HepG2 (cell line): ENCODE data around the gene ALOX15. TPM values are rescaled to one million over a fixed set of nuclear protein-coding genes. Genes with fewer than 3 reads are reported as not detected.
A peak's percentile ranks its signal among the peaks of the same experiment; 100 is the strongest.

Experiments
- ATAC-seq: fragments of 200-7000 bp; cut with Tn5 transposase; 3 replicates; pipeline ENCODE4 v1.9.1; 2020; ENCODE audit warnings: mild to moderate bottlenecking, moderate library complexity
- BruUV-seq: library from RNA; stranded (reverse); fragments of 400-500 nt; replicated peaks from 2 replicates; lab custom pipeline; 2021; lab: Mats Ljungman, UMichigan
- CTCF ChIA-PET: fragments of 300-600 bp; formaldehyde crosslinking; extraction: SDS; loops from one replicate; lab custom pipeline; 2021; ENCODE audit warnings: low total read pairs, inconsistent platforms, low intra/inter-chr PET ratio; lab: Yijun Ruan, JAX
- POLR2A ChIA-PET: fragments of 350-600 bp; sonication (Branson Sonifier 250); formaldehyde crosslinking; loops from one replicate; lab custom pipeline; 2020; ENCODE audit warnings: antibody characterized with exemption, inconsistent platforms; lab: Yijun Ruan, JAX
- DNase-seq: peaks from one replicate; pipeline ENCODE4 v3.0.0-alpha.2; 2015; ENCODE audit warnings: low spot score
- FAIRE-seq: peaks from 3 replicates; lab custom pipeline; 2011; peaks lifted over from hg19 to GRCh38; lab: Jason Lieb, UNC
- H2AFZ ChIP-seq: one replicate; pipeline ENCODE4 v1.6.1; 2011; ENCODE audit warnings: low read length, inconsistent platforms
- H3K27ac ChIP-seq: fragments of 300-600 bp; 3 replicates; pipeline ENCODE4 v1.8.0; 2011; ENCODE audit warnings: mixed run types, mild to moderate bottlenecking, mixed read lengths, low read length, inconsistent platforms; ENCODE audit not compliant: insufficient read depth; ENCODE audit errors: extremely low read length
- H3K27me3 ChIP-seq, 2 experiments: fragments of 200-600 bp in 1 of 2; 2 replicates in 1 of 2; 3 replicates in 1 of 2; pipeline versions ENCODE4 v1.6.0 to v1.8.0; 2011; ENCODE audit warnings: low read length in 2 of 2, mild to moderate bottlenecking in 2 of 2, moderate library complexity in 2 of 2, inconsistent platforms in 1 of 2; ENCODE audit not compliant: insufficient read depth in 2 of 2, control insufficient read depth in 1 of 2
- H3K36me3 ChIP-seq, 2 experiments: fragments of 200-600 bp in 1 of 2; replicated peaks in 1 of 2; 2 replicates in 1 of 2; 3 replicates in 1 of 2; pipeline versions ENCODE4 v1.5.1 to v1.8.0; 2011; ENCODE audit warnings: low read length in 2 of 2, inconsistent platforms in 1 of 2; ENCODE audit not compliant: insufficient read depth in 2 of 2, control insufficient read depth in 1 of 2
- H3K4me1 ChIP-seq: 2 replicates; pipeline ENCODE4 v1.5.1; 2012; ENCODE audit warnings: low read length, inconsistent platforms; ENCODE audit not compliant: insufficient read depth
- H3K4me2 ChIP-seq: 2 replicates; pipeline ENCODE4 v1.6.0; 2011; ENCODE audit warnings: low read depth, low read length, inconsistent platforms
- H3K4me3 ChIP-seq, 3 experiments: fragments of 200-600 bp in 1 of 3; sonication (generic), shearing (Covaris generic) in 1 of 3; replicated peaks in 1 of 3; 2 replicates each; pipeline ENCODE4 v1.5.1; 2011 to 2016; ENCODE audit warnings: low read length in 3 of 3, inconsistent platforms in 2 of 3, low read depth in 2 of 3, mild to moderate bottlenecking in 2 of 3, control low read depth in 1 of 3, mixed read lengths in 1 of 3; ENCODE audit not compliant: insufficient read depth in 1 of 3
- H3K79me2 ChIP-seq: one replicate; pipeline ENCODE4 v1.6.1; 2011; ENCODE audit warnings: low read length, inconsistent platforms; ENCODE audit not compliant: insufficient read depth
- H3K9ac ChIP-seq: 2 replicates; pipeline ENCODE4 v1.6.0; 2011; ENCODE audit warnings: mild to moderate bottlenecking, low read depth, low read length, inconsistent platforms; ENCODE audit not compliant: insufficient read depth
- H3K9me3 ChIP-seq: 2 replicates; pipeline ENCODE4 v1.5.1; 2012; ENCODE audit warnings: mild to moderate bottlenecking, low read length
- H4K20me1 ChIP-seq: 2 replicates; pipeline ENCODE4 v1.6.0; 2011; ENCODE audit warnings: inconsistent platforms, mild to moderate bottlenecking, low read length, moderate library complexity; ENCODE audit not compliant: insufficient read depth
- NFYB ChIP-seq: sonication (generic); formaldehyde crosslinking; IDR thresholded peaks from 2 replicates; pipeline ENCODE4 v1.4.0; 2020; ENCODE audit warnings: missing genetic modification reagents
- NR2F6 ChIP-seq, 2 experiments: IDR thresholded peaks; 2 replicates each; pipeline ENCODE4 v1.6.1; 2016; ENCODE audit warnings: antibody characterized with exemption in 1 of 2, mild to moderate bottlenecking in 1 of 2
- PRDM4 ChIP-seq: sonication (generic); formaldehyde crosslinking; IDR thresholded peaks from 2 replicates; pipeline ENCODE4 v1.9.0; 2021; ENCODE audit warnings: missing genetic modification reagents, borderline replicate concordance
- ZNF7 ChIP-seq: IDR thresholded peaks from 2 replicates; pipeline ENCODE4 v1.6.1; 2016; ENCODE audit warnings: missing biosample characterization, missing genetic modification reagents
- WGBS: methylation state at CpG from one replicate; pipeline ENCODE4 v1.1.6; 2017; ENCODE audit warnings: low lambda C conversion rate; 5-methylcytosine and 5-hydroxymethylcytosine counted together
- in situ Hi-C: cut with HindIII; loops from 2 replicates; pipeline ENCODE4 v1.10.0; 2017; ENCODE audit warnings: low pct_unique_long_range_greater_than_20kb; ENCODE audit not compliant: extremely low pct_ligation_motif_present
- intact Hi-C: fragments of 100-400 bp; cut with micrococcal nuclease; formaldehyde crosslinking; loops from one replicate; pipeline ENCODE4 v1.10.0; 2022; ENCODE audit not compliant: unreplicated experiment
- polyA plus RNA-seq, 8 experiments: library from polyadenylated mRNA; depleted of rRNA in 3 of 8; stranded (reverse) in 7 of 8; unstranded in 1 of 8; fragments of >200 nt; fragmentation: Illumina TruSeq in 4 of 8; extraction: Trizol in 4 of 8; gene quantifications; 2 replicates each; pipeline versions ENCODE4 v1.2.1 to v1.2.3, GENCODE V29; 2011 to 2016; ENCODE audit warnings: low read depth in 4 of 8, missing spikeins in 1 of 8, mixed read lengths in 1 of 8; ENCODE audit not compliant: insufficient read depth in 1 of 8
- total RNA-seq, 5 experiments: library from RNA; depleted of rRNA; stranded (reverse); fragments of >200 nt; fragmentation: Illumina TruSeq; extraction: Trizol; gene quantifications; 2 replicates each; pipeline ENCODE4 v1.2.3, GENCODE V29; 2016; ENCODE audit warnings: low read depth in 1 of 5

The ALOX15 gene
- total and polyA plus RNA-seq, 2 of the 13 experiments (the other 11 are each of a cell fraction or from before 2014, with no cell fraction given), result 0.04 TPM; not detected in 1

GRCh38 chr17:4587195-4587594, 54.3 kb downstream of the ALOX15 start (continued):
- no peak for TF ChIP-seq PRDM4 (CRISPR knock-in tag)
- TF ChIP-seq ZNF7 (CRISPR knock-in tag), result no peak

GRCh38 chr17:4586043-4586442, 55.4 kb downstream of the ALOX15 start:
- Histone ChIP-seq H3K79me2 (no peaks in the 10 kb centered on the region), H3K36me3 (no peaks in the 10 kb centered on the region), H2AFZ (no peak overlapping the region), H3K9me3 (no peaks in the 10 kb centered on the region), H3K9ac (no peak overlapping the region), H3K4me1 (peaks cover 44% of the 10 kb centered on the region), H3K27ac (no peak overlapping the region), H3K4me3 (no peak overlapping the region), H3K4me2 (no peak overlapping the region), H4K20me1 (no peaks in the 10 kb centered on the region), H3K27me3 (peaks cover 0 to 43% of the 10 kb centered on the region in 2 experiments; a peak in 4 of 5 replicates)
- WGBS, result 74% methylated on average over 7 of the region's 9 CpGs
- ChIA-PET CTCF (no interaction called here), POLR2A (interaction anchor here (1.0 kb wide), 1 partner anchor 19 kb away, joined by 3 read pairs; no protein-coding TSS in a partner anchor)
- BruUV-seq, result TSS peak; percentile 55
- ATAC-seq (no peak), FAIRE-seq (no peak), DNase-seq (no peak)
- TF ChIP-seq NFYB (CRISPR knock-in tag) (no peak), NR2F6 (IDR thresholded peaks at IDR 0.05) (no peak), NR2F6 (CRISPR knock-in tag; IDR thresholded peaks at IDR 0.05) (no peak)
- in situ Hi-C loops, result no loop called here
- intact Hi-C loops, result no loop called here
